Endothelial cell of hepatic sinusoid (primary cell): ENCODE measurements around the gene DUSP9.
"Not testable (repeated sequence)": the region's sequence is repeated elsewhere in the genome, so short reads cannot be mapped to it uniquely, and the experiment has no call there.

Experiments used
- in situ Hi-C: cut with HindIII; loops from 2 replicates; pipeline ENCODE4 v1.10.0; 2017; ENCODE audit warnings: low sequenced_read_pairs

DUSP9 gene

GRCh38 chrX:153689654-153690465 lies 42.9 kb downstream of the DUSP9 start:
- in situ Hi-C loops, result no loop called here

GRCh38 chrX:153690466-153690865 lies 43.5 kb downstream of the DUSP9 start:
- in situ Hi-C loops, result no loop called here

- in situ Hi-C loops, result not testable (repeated sequence)
Measured at GRCh38 chrX:153691032-153691827, 44.2 kb downstream of the DUSP9 start.

DNA sequence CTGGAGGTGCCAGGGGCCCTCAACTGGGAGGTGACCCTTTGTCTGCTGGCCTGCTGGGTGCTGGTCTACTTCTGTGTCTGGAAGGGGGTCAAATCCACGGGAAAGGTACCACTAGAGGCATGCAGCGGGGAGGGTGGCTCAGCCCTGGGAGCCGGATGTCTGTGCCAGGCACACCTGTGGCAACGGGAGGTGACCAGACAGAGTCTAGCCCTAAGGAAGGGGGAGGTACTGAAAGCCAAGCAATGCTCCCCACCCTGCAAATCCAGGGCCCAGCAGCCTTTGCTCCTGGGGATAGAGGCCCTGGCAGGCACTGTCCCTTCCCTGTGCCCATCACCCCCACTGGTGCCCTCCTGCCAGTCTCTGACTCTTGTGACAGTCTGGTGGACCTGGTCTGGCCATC lies 45.0 kb downstream of the DUSP9 start:
- in situ Hi-C loops, result no loop called here

DNA sequence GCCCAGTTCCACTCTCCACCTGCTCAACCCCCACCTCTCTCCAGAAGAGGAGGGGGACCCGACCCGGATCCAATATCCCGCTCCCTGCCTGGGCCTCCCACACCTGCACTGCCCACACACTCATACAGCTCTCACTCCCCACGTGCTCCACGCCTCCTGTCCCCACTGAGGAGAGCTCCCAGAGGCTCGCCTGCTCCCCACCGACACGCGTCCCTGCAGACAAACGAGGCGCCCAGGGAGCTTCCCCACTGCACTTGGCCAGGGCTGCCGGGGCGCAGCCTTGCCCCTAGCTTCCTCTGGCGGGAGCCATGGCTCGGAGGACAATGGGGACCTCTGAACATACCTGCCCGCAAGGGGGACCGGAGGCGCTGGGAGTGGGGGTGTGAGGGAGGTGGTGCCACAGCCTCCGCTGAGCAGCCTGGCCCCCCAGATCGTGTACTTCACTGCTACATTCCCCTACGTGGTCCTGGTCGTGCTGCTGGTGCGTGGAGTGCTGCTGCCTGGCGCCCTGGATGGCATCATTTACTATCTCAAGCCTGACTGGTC lies 45.7 kb downstream of the DUSP9 start:
- in situ Hi-C loops, result no loop called here

DNA sequence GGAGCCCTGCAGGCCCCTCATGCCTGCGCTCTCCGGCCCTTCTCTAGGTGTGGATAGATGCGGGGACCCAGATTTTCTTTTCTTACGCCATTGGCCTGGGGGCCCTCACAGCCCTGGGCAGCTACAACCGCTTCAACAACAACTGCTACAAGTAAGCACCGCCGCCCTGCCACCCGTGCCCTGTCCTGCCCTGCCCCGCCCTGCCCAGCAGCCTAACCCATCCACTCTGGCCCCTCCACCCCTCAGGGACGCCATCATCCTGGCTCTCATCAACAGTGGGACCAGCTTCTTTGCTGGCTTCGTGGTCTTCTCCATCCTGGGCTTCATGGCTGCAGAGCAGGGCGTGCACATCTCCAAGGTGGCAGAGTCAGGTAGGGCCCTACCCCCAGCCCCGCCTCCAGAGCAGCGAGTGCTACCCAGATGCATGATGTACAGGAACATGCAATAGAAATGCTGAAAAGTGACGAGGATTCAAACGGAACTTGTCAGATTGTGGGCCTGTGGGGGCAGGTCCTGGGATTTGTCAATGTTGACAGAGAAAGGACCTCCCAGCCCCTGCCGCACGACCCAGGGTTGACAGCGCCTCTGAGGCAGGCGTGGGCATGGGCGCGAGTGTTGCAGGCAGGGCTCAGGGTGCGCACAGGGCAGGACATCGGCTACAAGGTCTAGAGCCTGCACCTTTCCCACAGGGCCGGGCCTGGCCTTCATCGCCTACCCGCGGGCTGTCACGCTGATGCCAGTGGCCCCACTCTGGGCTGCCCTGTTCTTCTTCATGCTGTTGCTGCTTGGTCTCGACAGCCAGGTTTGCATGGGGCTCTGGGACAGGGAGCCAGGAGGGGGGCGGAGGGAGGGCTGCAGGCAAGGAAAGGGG lies 46.4 kb downstream of the DUSP9 start:
- in situ Hi-C loops, result no loop called here

DNA sequence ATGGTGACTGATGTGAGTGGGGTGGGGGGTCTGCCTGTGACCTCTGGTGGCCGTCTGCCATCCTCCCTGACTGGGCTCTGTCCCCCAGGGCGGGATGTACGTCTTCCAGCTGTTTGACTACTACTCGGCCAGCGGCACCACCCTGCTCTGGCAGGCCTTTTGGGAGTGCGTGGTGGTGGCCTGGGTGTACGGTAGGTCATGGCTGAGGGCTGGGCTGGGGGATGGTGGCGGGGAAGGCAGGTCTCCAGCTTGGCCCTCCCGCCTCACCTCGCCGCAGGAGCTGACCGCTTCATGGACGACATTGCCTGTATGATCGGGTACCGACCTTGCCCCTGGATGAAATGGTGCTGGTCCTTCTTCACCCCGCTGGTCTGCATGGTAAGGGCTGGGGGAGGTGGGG lies 47.3 kb downstream of the DUSP9 start:
- in situ Hi-C loops, result not testable (repeated sequence)

GRCh38 chrX:153694687-153695270 lies 47.8 kb downstream of the DUSP9 start:
- in situ Hi-C loops, result no loop called here

GRCh38 chrX:153696100-153696499 lies 49.1 kb downstream of the DUSP9 start:
- in situ Hi-C loops, result no loop called here

- in situ Hi-C loops, result not testable (repeated sequence)
Measured at GRCh38 chrX:153696538-153696937, 49.5 kb downstream of the DUSP9 start.

- in situ Hi-C loops, result not testable (repeated sequence)
Measured at GRCh38 chrX:153696986-153697722, 50.2 kb downstream of the DUSP9 start.

DNA sequence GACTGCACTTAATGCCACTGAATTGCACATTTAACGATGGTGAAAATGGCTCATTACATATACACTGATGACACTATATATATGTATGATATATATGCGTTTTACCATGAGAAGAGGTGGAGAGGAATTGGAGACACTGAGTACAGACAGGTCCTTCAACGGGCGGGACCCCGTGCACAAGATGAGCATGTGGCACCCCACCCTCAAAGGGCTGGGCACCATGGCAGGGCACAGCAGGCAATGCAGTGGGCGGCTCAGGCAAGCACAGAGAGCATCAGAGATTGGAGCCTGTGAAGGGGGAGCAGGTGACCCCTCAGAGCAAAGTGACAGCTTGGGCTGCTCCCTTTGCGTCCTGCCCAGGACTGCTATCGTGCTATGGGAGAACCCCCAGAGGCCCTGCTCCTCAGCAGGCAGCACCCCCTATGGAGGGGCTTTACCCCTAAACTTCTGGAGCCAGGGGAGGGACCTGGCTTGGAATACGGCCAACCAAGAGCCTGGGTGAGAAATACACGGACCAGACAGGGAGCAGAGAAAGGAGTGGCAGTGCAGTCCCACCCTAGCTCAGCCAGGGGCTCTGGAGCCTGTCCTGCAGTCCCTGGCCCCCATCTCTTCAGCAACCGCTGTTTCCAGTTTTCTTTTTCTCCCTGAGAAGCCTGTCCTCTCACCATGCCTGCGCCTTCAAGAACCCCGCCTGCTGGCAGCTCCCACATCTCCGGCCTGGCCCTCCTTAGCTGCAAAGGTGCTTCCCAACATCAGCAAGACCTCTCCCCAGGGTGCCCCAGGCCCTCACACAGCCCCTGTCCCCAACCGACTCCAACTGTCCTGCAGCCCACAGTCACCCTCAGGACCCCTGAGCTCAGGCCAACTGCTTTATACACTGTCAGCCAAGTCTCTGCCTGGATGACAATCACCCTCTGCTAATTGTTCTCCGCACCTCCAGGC lies 51.2 kb downstream of the DUSP9 start:
- in situ Hi-C loops, result no loop called here

DNA sequence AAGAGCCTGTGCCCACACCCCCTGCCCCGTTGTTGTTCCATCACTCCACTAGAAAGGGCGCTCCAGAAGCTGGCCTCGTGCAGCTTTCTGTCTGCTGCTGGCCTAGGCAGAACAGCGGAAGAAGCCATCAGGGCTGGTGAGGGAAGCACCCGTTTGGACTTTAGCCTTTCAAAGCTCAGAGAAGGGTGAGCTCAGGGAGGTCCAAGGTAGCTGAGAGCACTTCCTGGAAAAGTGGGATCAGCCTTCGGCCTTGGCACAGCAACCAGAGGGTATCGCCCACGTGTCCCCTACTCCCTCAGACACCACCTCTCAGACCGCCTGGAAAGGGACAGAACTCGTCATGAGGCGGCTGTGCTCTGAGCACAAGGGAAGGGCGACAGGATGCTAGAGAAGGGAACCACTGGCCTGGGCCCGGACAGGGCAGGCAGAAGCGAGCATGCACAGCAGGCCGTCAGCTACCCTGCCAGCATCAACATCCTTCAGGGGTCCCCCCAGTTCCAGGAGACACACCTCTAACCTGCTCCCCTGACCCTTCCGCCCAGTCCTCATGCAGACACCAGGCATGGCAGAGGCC lies 52.3 kb downstream of the DUSP9 start:
- in situ Hi-C loops, result not testable (repeated sequence)

DNA sequence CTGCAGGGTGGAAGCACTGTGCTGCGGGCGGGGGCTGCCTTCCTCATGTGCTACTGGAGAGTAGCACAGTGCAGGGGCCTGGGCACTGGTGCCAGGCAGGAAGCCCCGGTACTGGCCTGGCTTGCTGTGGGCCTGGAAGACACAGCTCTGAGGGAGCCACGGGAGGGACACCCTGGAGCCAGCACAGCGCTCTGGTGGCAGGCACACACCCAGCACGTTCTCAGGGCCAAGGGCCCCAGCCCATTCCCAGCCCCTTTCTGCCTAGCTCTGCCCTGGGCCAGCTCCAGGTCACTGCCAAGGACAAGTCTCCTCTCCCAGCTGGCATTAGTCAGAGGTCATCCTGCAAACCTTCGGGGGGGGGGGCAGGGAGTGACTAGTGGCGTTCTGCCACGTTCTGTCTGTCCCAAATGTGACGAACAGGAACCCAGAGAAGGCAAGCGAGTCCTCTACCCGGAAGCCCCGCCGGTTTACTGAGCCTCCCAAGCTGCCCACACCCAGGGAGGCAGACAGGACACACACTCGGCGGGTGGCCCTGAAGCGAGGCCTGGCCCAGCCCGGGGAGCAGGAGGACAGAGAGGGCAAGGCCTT lies 52.9 kb downstream of the DUSP9 start:
- in situ Hi-C loops, result not testable (repeated sequence)

DNA sequence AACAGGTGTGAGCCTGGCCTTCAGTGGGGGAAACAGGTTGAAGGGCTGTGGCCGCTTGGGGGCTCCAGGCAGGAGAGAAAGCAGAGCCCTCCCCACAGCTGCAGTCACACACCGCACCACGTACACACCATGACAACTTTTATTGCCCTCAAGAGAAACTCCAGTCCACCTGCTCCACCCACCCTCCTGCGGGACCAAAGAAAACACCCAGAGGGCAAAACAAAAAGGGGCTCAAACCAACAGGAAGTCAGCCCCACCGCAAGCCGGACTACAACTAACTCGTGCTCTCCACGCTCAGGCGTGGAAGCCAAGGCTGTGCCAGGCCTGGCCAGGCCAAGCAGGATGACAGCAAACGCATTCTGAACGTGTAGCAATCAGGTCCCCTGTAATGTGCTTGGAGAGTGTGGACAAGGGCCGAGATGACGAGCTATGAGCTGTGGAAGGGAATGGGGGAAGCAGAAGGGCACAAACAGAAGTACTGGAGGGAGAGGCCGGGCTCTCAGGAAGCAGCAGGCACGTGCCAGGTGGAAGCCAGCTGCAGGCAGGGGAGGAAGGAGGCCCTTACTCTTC lies 53.5 kb downstream of the DUSP9 start:
- in situ Hi-C loops, result no loop called here
